Lower lobe of right lung (tissue), 2 donors: ENCODE data around the gene ZNF629. TPM values are rescaled to one million over a fixed set of nuclear protein-coding genes. Genes with fewer than 3 reads are reported as not detected.
A peak's percentile ranks its signal among the peaks of the same experiment; 100 is the strongest.
"Not testable (repeated sequence)": the region's sequence is repeated elsewhere in the genome, so short reads cannot be mapped to it uniquely, and the experiment has no call there.

Source experiments
- ATAC-seq, 2 donors: fragments of 200-7000 bp; cut with Tn5 transposase; one replicate each; pipeline ENCODE4 v1.9.1; 2020 to 2022; ENCODE audit warnings: mild to moderate bottlenecking in 2 of 2, moderate library complexity in 2 of 2
- DNase-seq: peaks from one replicate; pipeline ENCODE4 v3.0.0-alpha.2; 2020
- H3K27ac ChIP-seq: fragments of 200-600 bp; one replicate; pipeline ENCODE4 v1.8.0; 2022
- H3K27me3 ChIP-seq: fragments of 200-600 bp; one replicate; pipeline ENCODE4 v1.8.0; 2022; ENCODE audit warnings: low read depth
- H3K36me3 ChIP-seq: fragments of 200-600 bp; one replicate; pipeline ENCODE4 v1.8.0; 2022; ENCODE audit warnings: mild to moderate bottlenecking
- H3K4me1 ChIP-seq: fragments of 200-600 bp; one replicate; pipeline ENCODE4 v1.8.0; 2022
- H3K4me3 ChIP-seq: fragments of 200-600 bp; one replicate; pipeline ENCODE4 v1.8.0; 2022; ENCODE audit warnings: mild to moderate bottlenecking
- H3K9me3 ChIP-seq: fragments of 200-600 bp; one replicate; pipeline ENCODE4 v1.8.0; 2022
- intact Hi-C: fragments of 100-400 bp; cut with DNase I; formaldehyde crosslinking; loops from one replicate; pipeline ENCODE4 v1.11.0; 2022
- long read RNA-seq: library from polyadenylated mRNA; unstranded; transcript quantifications from one replicate; pipeline ENCODE4 v2.0.0, GENCODE V29; 2021
- total RNA-seq: library from RNA; stranded (reverse); fragmentation: NEBNext Ultra II Directional; extraction: Animal tissue kit (Norgen Biotek cat#: 25700); gene quantifications from one replicate; pipeline ENCODE4 v1.2.1, GENCODE V29; 2021
- TF ChIP-seq, protein P1 (sequence below): fragments of 200-600 bp; IDR thresholded peaks from one replicate; pipeline ENCODE4 v1.8.0; 2022; ENCODE audit warnings: antibody characterized with exemption, mild to moderate bottlenecking
- donor health status: DM: no; HTN: yes; CAD: no; lungs with severe emphysema.

ZNF629 gene
- total RNA-seq = 11.9 TPM
- long read RNA-seq, full-length matches to known transcripts = 1 of 24 reads
- long read RNA-seq, partial matches to known transcripts = 0 of 24 reads
- long read RNA-seq, other reads (novel, unspliced or antisense) = 23 of 24 reads

DNA sequence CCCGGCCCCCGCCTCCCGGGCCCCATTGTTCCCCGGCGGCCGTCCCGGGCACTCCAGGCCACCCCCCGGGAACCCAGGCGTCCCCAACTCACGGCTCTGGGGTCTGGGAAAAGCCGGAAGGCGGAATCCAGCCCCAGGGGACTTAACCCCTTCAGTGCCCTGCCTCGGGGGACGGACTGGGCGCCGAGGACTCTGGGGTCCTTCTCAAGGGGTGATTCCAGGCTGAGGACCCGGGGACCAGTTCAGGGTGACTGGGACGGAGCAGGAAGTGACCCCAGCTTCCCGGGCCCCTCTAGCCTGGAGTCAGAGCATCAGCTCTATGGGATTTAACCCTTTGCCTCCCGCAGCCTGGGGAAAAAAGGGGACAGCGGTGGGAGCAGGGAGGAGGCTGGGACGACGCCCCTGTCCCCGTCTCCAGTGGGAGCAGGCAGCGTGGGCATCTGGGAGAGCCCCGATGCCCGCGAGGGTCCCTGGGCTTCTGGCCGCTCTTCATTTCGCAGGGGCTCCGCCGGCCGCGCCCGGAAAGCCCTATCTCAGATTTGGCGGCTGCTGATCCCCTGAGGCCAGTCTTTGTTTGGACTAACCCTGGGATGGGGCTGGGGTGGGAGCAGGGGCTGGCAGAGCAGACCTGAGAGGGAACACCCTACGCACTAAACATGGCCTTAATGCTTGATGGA lies at the start of gene ZNF629:
Gene ZNF629 (minus strand): TSS at position 270 of the 677 bp plus-strand sequence. CDS start 2,723 bp downstream, outside the sequence.
- intact Hi-C loops = no loop called here

DNA sequence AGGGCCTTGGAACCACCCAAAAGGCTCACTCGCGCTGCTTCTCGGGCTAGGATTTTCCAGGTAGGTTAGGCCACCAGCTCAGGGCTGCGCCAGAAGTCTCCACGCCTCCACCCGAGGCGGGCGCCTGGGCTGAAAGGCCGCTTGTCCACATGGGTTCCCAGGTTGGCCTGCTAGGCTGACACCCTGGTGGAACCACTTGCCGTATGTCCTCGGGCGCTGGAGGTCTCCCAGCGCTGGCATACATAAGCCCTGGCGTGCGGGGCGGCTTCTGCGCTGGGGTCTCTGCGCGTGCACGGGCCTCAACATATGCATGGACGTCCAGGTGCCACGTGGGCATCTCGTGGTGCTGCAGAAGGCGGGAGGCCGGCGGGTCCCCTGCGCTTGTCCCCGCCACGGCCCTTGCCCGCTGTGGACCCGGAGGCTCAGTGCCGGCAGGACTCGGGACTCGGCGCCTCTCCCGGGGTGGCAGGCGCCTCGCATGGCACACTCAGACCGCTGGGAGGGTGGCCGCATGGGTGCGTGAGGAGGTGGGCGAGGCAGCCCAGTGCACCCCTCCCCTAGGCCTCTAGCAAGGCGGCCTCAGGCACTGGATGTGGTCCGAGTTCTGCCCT lies 47.2 kb upstream of the ZNF629 start:
- intact Hi-C loops = no loop called here
- no peak overlapping the region for H3K27ac ChIP-seq
- peaks cover 3% of the 10 kb centered on the region for H3K4me1 ChIP-seq
- TF ChIP-seq, protein P1, sequence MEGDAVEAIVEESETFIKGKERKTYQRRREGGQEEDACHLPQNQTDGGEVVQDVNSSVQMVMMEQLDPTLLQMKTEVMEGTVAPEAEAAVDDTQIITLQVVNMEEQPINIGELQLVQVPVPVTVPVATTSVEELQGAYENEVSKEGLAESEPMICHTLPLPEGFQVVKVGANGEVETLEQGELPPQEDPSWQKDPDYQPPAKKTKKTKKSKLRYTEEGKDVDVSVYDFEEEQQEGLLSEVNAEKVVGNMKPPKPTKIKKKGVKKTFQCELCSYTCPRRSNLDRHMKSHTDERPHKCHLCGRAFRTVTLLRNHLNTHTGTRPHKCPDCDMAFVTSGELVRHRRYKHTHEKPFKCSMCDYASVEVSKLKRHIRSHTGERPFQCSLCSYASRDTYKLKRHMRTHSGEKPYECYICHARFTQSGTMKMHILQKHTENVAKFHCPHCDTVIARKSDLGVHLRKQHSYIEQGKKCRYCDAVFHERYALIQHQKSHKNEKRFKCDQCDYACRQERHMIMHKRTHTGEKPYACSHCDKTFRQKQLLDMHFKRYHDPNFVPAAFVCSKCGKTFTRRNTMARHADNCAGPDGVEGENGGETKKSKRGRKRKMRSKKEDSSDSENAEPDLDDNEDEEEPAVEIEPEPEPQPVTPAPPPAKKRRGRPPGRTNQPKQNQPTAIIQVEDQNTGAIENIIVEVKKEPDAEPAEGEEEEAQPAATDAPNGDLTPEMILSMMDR = no peak
- H3K4me3 ChIP-seq = no peak overlapping the region
- DNase-seq = no peak
- H3K27me3 ChIP-seq = no peaks in the 10 kb centered on the region
- ATAC-seq = no peak
- H3K9me3 ChIP-seq = no peaks in the 10 kb centered on the region
- no peaks in the 10 kb centered on the region for H3K36me3 ChIP-seq

More for the DNA sequence above, at the start of gene ZNF629:
- TF ChIP-seq, protein P1 = no peak
- ATAC-seq = peak; percentile 90 to 92
- H3K27me3 ChIP-seq = no peaks in the 10 kb centered on the region
- peak; percentile 75 for DNase-seq
- H3K36me3 ChIP-seq = peaks cover 18% of the 10 kb centered on the region
- H3K4me3 ChIP-seq = peak within 1 kb of the TSS; percentile 74
- peak within 1 kb of the TSS; percentile 86 for H3K27ac ChIP-seq
- peaks cover 22% of the 10 kb centered on the region for H3K4me1 ChIP-seq
- H3K9me3 ChIP-seq = no peaks in the 10 kb centered on the region

DNA sequence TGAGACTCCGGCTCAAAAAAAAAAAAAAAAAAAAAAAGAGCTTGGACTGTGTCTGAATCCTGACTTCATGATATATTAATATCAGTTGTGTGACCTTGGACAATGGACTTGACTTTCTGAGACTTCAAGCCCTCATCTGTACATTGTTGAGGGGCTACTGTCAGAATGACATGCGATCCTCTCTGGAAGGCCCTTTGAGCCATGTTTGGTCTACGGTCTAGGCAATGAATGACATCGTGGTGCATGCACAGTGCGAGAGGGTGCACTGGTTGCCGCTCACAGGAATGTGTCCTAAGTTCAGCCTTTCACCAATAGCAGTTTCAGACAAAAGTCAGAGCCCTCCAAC lies 43.0 kb upstream of the ZNF629 start:
- Histone ChIP-seq H3K4me3 (no peak overlapping the region), H3K27me3 (no peaks in the 10 kb centered on the region), H3K9me3 (no peaks in the 10 kb centered on the region), H3K4me1 (no peaks in the 10 kb centered on the region), H3K36me3 (no peaks in the 10 kb centered on the region), H3K27ac (no peak overlapping the region)
- TF ChIP-seq, protein P1 = no peak
- ATAC-seq (no peak), DNase-seq (no peak)
- intact Hi-C loops = no loop called here

DNA sequence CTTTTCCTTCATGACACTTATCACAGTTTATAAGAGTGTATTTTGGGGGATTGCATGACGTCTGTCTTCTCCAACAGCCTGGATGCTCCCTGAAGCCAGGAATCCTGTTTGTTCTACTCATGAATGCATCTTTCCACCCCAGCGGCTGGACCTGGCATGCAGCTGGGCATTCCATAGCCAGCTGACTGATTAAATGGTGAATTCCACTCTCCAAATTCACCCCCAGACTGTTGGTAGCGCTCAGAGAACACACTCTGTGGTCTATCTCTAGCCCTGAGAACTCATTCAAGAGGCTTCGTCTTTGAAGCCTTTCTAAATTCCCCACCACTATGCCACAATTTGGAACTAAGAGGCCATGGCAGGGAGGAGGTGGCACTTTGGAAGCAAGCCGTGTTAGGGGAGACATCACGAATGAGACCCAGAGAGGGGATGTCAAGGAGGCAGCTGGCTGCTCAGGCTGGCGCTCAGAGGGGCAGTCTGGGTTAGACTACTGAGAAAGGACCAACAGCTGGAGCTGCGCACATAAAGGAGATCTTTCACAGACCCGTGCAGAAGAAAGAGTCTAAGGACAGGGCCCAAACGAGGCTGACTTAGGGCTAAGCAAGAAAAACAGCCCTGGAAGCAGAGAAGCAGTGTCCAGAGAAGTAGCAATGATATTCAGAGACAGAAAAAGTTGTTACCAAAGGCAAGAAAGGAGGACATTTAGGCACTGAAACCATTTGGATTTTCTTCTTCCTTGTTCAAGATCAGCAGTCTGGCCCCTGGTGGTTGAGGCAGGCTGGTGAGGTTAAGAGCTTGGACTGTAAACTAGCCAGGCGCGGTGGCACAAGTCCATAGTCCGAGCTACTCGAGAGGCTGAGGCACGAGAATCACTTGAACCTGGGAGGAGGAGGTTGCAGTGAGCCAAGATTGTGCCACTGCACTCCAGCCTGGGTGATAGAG lies 42.4 kb upstream of the ZNF629 start:
- DNase-seq = peak; percentile 84
- Histone ChIP-seq H3K4me3 (no peak overlapping the region), H3K27ac (peak overlapping the region; percentile 68), H3K36me3 (no peaks in the 10 kb centered on the region), H3K9me3 (no peaks in the 10 kb centered on the region), H3K27me3 (no peaks in the 10 kb centered on the region), H3K4me1 (no peaks in the 10 kb centered on the region)
- TF ChIP-seq, protein P1 = no peak
- ATAC-seq = peak; percentile 77 to 80
- intact Hi-C loops = no loop called here

DNA sequence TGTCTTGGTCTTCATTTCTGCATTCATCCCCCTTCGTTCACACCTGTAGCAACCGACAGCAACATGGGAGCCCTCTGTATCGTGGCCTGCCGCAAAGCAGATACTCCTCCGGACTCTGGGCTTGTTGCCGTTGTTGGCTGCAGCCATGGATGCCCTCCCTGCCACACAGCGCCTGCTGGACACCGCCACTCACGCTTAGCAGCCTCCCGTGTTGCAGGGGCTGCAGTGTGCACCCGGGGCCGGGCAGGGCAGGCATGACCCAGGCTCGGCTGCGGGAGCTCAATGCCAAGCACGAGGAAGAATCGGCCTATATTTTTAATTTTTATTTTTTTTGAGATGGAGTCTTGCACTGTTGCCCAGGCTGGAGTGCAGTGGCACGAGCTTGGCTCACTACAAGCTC lies 34.9 kb upstream of the ZNF629 start:
- Histone ChIP-seq H3K36me3 (no peaks in the 10 kb centered on the region), H3K27me3 (no peaks in the 10 kb centered on the region), H3K27ac (no peak overlapping the region), H3K4me1 (no peaks in the 10 kb centered on the region), H3K9me3 (no peaks in the 10 kb centered on the region), H3K4me3 (no peak overlapping the region)
- intact Hi-C loops = no loop called here
- no peak for ATAC-seq
- TF ChIP-seq, protein P1 = no peak
- no peak for DNase-seq

DNA sequence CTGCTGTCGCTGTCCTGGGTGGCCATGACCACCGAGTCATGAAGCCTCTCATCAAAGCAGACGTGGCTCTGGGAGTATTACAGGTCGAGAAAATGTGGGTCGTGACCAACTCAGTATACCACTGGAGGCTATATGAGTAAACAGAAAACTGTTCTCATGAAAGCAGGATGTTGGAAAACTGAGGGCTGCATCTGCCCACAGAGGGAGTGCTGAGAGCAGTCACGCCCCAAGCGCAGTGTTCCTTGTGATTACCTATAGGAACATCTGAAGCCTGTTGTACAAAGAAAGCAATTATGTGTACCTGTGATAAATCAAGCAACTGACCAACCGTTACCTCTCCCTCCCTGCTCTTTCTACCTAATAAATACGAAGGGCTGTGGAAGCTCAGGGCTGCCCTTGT lies 34.4 kb upstream of the ZNF629 start:
- H3K27me3 ChIP-seq, intact Hi-C loops, ATAC-seq, DNase-seq, H3K36me3 ChIP-seq, H3K4me3 ChIP-seq, H3K27ac ChIP-seq, H3K9me3 ChIP-seq, H3K4me1 ChIP-seq: not testable (repeated sequence)
